ENCODE measurements around the gene ZFHX3. TPM values are rescaled to one million over a fixed set of nuclear protein-coding genes. Genes with fewer than 3 reads are reported as not detected.

The ZFHX3 gene
- polyA plus RNA-seq, 4 donors: 0.45 to 12.8 (median 2.7) TPM

DNA sequence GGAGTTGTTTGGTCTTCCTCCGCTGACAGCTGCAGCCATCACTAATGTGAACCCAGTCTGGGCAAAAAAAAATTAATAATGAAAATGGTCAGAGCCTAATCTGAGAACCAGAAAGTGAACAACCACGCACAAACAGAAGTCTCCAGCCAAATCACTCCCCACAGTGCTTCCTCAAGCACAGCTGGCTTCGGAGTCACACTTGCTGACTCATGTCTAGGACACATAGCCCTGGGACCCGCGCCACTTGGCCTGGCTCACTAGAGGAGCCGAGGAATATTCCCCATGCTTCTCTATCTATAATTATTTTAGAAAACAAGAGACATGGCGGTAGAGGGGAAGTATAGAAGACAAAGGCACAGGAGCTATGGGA is 109.1 kb downstream of the ZFHX3 start:
- WGBS, 3 donors: 25 to 37% (median 29%) methylated on average over 7 of the region's 7 CpGs
- H3K9me3 ChIP-seq (ENCODE audit: control insufficient read depth in 2 of 2, insufficient read depth in 1 of 2, low read depth in 1 of 2, low read length in 1 of 2): no peaks in the 10 kb centered on the region
- FAIRE-seq (no peak), DNase-seq (peak; percentile 28 to 39)
- H3K27ac ChIP-seq (ENCODE audit: low read depth in 1 of 3, low read length in 2 of 3): peak overlapping the region in 2 of 3 donors; percentile 52 to 89
- peaks cover 0 to 32% (median 10%) of the 10 kb centered on the region in 3 donors for H3K4me1 ChIP-seq (ENCODE audit: control insufficient read depth in 3 of 3, insufficient read depth in 2 of 3, low read depth in 1 of 3, low read length in 2 of 3)
- H3K27me3 ChIP-seq (ENCODE audit: control insufficient read depth in 3 of 3, insufficient read depth in 3 of 3, low read length in 3 of 3): no peaks in the 10 kb centered on the region
- H3K4me3 ChIP-seq (ENCODE audit: low read depth in 1 of 3, low read length in 3 of 3): no peak overlapping the region
- H3K36me3 ChIP-seq (ENCODE audit: control insufficient read depth in 3 of 3, insufficient read depth in 2 of 3, low read depth in 1 of 3, low read length in 3 of 3): peaks cover 0 to 5% (median 0%) of the 10 kb centered on the region in 3 donors

DNA sequence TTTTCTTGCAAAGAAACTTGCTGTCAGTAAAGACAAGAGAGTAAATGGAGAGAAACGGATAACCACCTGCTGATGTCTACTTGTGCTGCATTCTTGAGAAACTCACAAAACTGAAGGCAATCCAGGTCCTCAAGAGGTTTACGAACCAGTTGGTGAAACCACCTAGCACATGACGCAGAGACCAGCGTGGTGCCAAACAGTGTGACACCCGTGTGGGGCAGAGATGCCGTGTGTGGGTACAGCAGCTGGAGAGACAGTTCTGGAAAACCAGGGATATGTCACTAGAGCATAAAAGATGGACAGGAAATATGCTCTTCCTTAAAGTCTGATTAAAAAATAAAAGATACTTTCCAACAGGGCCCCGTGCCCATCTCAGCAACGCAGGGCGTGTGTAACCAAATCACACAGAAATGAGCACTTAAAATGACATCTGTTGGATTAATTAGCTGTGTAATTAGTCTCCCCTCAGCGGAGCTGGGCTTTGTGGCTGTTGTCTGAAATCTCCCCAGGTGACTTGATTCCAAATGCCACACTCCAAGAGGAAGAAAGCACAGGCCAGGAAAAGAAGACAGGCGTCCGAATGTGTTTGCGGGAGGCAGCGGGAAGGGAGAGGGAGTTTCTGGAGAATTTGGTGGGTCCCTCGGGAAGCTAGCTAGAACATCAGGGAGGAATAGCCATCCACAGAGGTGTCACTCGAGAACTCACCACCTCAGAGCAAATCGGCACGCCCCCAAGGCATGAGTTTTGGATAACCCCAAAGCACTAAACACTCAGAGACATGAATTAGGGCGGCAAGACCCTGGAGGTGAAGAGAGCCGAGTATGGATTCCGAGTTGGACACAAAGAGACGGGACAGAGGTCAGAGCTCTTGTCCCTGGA is 109.8 kb downstream of the ZFHX3 start:
- WGBS, 3 donors: 76 to 89% (median 83%) methylated on average over 22 of the region's 22 CpGs
- Histone ChIP-seq H3K36me3 (ENCODE audit: control insufficient read depth in 3 of 3, insufficient read depth in 2 of 3, low read depth in 1 of 3, low read length in 3 of 3) (peaks cover 0 to 5% (median 0%) of the 10 kb centered on the region in 3 donors), H3K9me3 (ENCODE audit: control insufficient read depth in 2 of 2, insufficient read depth in 1 of 2, low read depth in 1 of 2, low read length in 1 of 2) (no peaks in the 10 kb centered on the region), H3K4me3 (ENCODE audit: low read depth in 1 of 3, low read length in 3 of 3) (no peak overlapping the region), H3K27me3 (ENCODE audit: control insufficient read depth in 3 of 3, insufficient read depth in 3 of 3, low read length in 3 of 3) (no peaks in the 10 kb centered on the region), H3K4me1 (ENCODE audit: control insufficient read depth in 3 of 3, insufficient read depth in 2 of 3, low read depth in 1 of 3, low read length in 2 of 3) (peaks cover 0 to 32% (median 10%) of the 10 kb centered on the region in 3 donors), H3K27ac (ENCODE audit: low read depth in 1 of 3, low read length in 2 of 3) (peak overlapping the region in 1 of 3 donors; percentile 75)
- FAIRE-seq: no peak
- DNase-seq: no peak

DNA sequence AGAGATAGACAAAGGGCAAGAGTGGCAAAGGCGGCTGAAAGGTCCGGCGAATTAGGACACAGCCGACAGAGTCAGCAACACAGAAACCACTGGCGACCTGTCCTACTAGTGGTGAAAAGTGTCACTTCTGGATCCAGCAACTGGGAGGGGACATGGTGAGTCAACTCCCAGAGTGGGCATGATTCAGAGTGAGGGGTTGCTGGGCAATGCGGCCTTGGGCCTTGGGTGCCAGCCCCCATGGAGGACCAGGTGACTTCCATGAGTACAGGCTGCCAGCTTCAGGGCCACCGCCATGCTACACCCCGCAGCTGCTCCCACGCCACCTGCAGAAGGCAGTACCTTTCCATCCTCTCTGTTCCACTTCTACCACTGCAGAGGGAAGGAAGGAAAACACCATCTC is 110.6 kb downstream of the ZFHX3 start:
- Histone ChIP-seq H3K36me3 (ENCODE audit: control insufficient read depth in 3 of 3, insufficient read depth in 2 of 3, low read depth in 1 of 3, low read length in 3 of 3) (peaks cover 0 to 5% (median 0%) of the 10 kb centered on the region in 3 donors), H3K4me3 (ENCODE audit: low read depth in 1 of 3, low read length in 3 of 3) (no peak overlapping the region), H3K27ac (ENCODE audit: low read depth in 1 of 3, low read length in 2 of 3) (peak overlapping the region in 1 of 3 donors; percentile 54), H3K4me1 (ENCODE audit: control insufficient read depth in 3 of 3, insufficient read depth in 2 of 3, low read depth in 1 of 3, low read length in 2 of 3) (peaks cover 0 to 32% (median 10%) of the 10 kb centered on the region in 3 donors), H3K27me3 (ENCODE audit: control insufficient read depth in 3 of 3, insufficient read depth in 3 of 3, low read length in 3 of 3) (no peaks in the 10 kb centered on the region), H3K9me3 (ENCODE audit: control insufficient read depth in 2 of 2, insufficient read depth in 1 of 2, low read depth in 1 of 2, low read length in 1 of 2) (no peaks in the 10 kb centered on the region)
- 85 to 90% (median 89%) methylated on average over 9 of the region's 9 CpGs for WGBS, 3 donors
- FAIRE-seq (no peak), DNase-seq (peak in 1 of 2 donors; percentile 19)

DNA sequence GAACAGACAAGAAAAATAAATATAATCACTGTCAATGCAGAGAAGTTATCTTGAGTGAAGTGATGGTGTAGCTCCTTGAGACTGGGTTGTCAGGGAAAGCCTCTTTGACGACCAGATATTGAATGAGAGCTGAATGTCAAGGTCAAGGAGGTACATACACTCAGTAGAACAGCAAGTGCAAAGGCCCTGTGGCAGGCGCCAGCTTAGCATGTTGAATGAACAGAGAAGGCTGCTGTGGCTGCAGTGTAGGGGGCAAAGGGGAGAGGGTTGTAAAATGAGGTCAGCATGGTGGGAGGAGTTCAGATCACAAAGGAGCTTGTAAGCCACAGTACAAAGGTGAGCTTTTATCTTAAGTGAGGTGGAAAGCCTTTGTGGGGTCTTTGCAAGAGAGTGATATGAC is 111.5 kb downstream of the ZFHX3 start:
- Histone ChIP-seq H3K9me3 (ENCODE audit: control insufficient read depth in 2 of 2, insufficient read depth in 1 of 2, low read depth in 1 of 2, low read length in 1 of 2) (no peaks in the 10 kb centered on the region), H3K36me3 (ENCODE audit: control insufficient read depth in 3 of 3, insufficient read depth in 2 of 3, low read depth in 1 of 3, low read length in 3 of 3) (peaks cover 0 to 5% (median 0%) of the 10 kb centered on the region in 3 donors), H3K27ac (ENCODE audit: low read depth in 1 of 3, low read length in 2 of 3) (peak overlapping the region in 1 of 3 donors; percentile 54), H3K4me1 (ENCODE audit: control insufficient read depth in 3 of 3, insufficient read depth in 2 of 3, low read depth in 1 of 3, low read length in 2 of 3) (peaks cover 0 to 32% (median 10%) of the 10 kb centered on the region in 3 donors), H3K4me3 (ENCODE audit: low read depth in 1 of 3, low read length in 3 of 3) (no peak overlapping the region), H3K27me3 (ENCODE audit: control insufficient read depth in 3 of 3, insufficient read depth in 3 of 3, low read length in 3 of 3) (no peaks in the 10 kb centered on the region)
- FAIRE-seq: no peak
- peak; percentile 49 to 85 for DNase-seq
- WGBS, 3 donors: 37 to 73% (median 49%) methylated on average over 2 of the region's 2 CpGs

DNA sequence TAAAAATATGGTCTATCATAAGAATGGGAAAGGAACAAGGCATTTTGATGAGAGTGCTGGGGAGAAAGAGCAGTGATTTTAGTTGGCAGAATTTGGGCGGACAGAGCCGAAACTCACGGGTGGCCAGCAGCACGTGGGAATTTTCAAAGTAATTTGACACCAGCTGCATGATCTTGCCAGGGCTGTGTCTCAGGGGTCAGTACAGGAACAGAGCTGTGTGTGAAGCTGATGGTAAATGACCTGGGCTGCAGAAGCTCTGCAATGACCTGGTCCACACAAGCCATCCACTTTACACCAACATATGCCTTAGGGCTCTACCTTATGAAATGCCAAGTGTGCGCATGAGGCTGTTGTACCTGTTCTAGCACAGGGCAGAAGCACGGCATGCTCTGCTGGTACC is 112.0 kb downstream of the ZFHX3 start:
- FAIRE-seq (no peak), DNase-seq (no peak)
- Histone ChIP-seq H3K9me3 (ENCODE audit: control insufficient read depth in 2 of 2, insufficient read depth in 1 of 2, low read depth in 1 of 2, low read length in 1 of 2) (no peaks in the 10 kb centered on the region), H3K36me3 (ENCODE audit: control insufficient read depth in 3 of 3, insufficient read depth in 2 of 3, low read depth in 1 of 3, low read length in 3 of 3) (peaks cover 0 to 5% (median 0%) of the 10 kb centered on the region in 3 donors), H3K27ac (ENCODE audit: low read depth in 1 of 3, low read length in 2 of 3) (no peak overlapping the region), H3K4me1 (ENCODE audit: control insufficient read depth in 3 of 3, insufficient read depth in 2 of 3, low read depth in 1 of 3, low read length in 2 of 3) (peaks cover 0 to 32% (median 10%) of the 10 kb centered on the region in 3 donors), H3K27me3 (ENCODE audit: control insufficient read depth in 3 of 3, insufficient read depth in 3 of 3, low read length in 3 of 3) (no peaks in the 10 kb centered on the region), H3K4me3 (ENCODE audit: low read depth in 1 of 3, low read length in 3 of 3) (no peak overlapping the region)
- WGBS, 3 donors: 76 to 92% (median 78%) methylated on average over 6 of the region's 6 CpGs

DNA sequence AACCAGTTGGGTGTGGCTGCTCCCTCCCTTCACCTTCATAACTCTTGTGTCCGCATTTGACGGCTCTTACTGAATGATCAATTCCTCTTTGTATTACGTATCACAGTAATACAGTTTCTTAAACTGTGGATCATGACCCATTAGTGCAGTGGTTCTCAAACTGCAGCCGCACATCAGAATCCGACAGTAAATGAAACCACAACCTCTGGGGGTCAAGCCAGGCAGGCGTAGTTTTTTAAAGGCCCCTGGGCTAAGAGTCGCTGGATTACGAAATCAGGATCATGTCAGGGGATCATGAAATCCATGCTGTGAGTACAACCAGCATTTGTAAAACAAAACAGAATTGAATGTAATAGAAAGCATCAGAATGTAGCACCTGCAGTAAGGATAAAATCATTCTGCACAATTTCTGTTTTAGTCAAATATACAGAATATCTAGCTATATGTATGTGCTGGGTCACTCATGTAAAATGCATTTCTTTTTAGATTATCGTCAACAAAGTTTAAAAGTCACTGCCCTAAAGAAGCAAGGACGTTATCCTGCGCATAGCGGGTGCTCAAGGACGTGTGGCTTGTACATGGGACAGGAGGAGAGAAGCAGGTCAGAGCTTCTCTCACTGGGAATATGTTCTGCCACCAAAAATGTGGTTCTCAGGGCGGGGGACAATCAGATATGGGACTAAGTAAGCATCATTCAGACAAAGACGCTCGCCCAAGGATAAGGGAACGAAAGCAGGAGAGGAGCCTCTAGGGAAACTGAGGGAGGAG is 113.1 kb downstream of the ZFHX3 start:
- H3K4me1 ChIP-seq (ENCODE audit: control insufficient read depth in 3 of 3, insufficient read depth in 2 of 3, low read depth in 1 of 3, low read length in 2 of 3): peaks cover 0 to 24% (median 10%) of the 10 kb centered on the region in 3 donors
- no peak overlapping the region for H3K4me3 ChIP-seq (ENCODE audit: low read depth in 1 of 3, low read length in 3 of 3)
- 77 to 81% (median 79%) methylated on average over 17 of the region's 17 CpGs for WGBS, 3 donors
- peak in 1 of 2 donors; percentile 10 for DNase-seq
- no peak overlapping the region for H3K27ac ChIP-seq (ENCODE audit: low read depth in 1 of 3, low read length in 2 of 3)
- no peaks in the 10 kb centered on the region for H3K9me3 ChIP-seq (ENCODE audit: control insufficient read depth in 2 of 2, insufficient read depth in 1 of 2, low read depth in 1 of 2, low read length in 1 of 2)
- FAIRE-seq: no peak
- no peaks in the 10 kb centered on the region for H3K27me3 ChIP-seq (ENCODE audit: control insufficient read depth in 3 of 3, insufficient read depth in 3 of 3, low read length in 3 of 3)
- H3K36me3 ChIP-seq (ENCODE audit: control insufficient read depth in 3 of 3, insufficient read depth in 2 of 3, low read depth in 1 of 3, low read length in 3 of 3): peaks cover 0 to 5% (median 0%) of the 10 kb centered on the region in 3 donors

DNA sequence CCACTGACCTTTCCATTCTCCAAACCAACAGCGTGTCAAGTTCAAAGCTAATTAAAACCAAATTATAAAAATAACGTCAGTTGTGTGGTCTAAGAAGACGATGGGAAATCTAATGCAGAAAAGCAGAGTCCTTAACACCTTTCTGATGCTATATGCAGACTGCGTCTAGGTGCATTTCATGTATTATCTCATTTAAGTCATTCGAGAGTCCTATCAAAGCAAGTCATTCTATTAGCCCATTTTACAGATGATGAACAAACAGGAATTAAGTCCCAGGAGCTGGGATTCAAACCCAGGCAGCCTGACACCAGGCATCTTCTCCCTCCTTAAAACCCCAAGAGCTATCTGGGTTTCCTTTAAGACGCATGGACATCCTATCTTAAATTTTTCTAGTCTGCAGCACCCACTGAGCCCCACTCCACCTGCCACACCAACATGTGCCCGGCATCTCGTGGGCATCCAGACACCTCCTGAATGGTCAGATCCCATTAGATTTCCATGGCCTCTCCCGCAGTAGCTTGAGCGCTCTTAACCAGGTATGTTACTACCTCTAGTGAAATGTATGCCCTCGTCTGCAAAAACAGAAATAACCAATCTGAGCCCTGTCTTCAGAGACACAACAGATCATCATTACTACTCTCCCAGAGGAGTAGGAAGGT is 115.1 kb downstream of the ZFHX3 start:
- no peak overlapping the region for H3K27ac ChIP-seq (ENCODE audit: low read depth in 1 of 3, low read length in 2 of 3)
- no peaks in the 10 kb centered on the region for H3K9me3 ChIP-seq (ENCODE audit: control insufficient read depth in 2 of 2, insufficient read depth in 1 of 2, low read depth in 1 of 2, low read length in 1 of 2)
- no peak for FAIRE-seq
- WGBS, 3 donors: 91 to 93% (median 91%) methylated on average over 11 of the region's 11 CpGs
- H3K4me1 ChIP-seq (ENCODE audit: control insufficient read depth in 3 of 3, insufficient read depth in 2 of 3, low read depth in 1 of 3, low read length in 2 of 3): peaks cover 0 to 14% (median 0%) of the 10 kb centered on the region in 3 donors
- DNase-seq: no peak
- no peak overlapping the region for H3K4me3 ChIP-seq (ENCODE audit: low read depth in 1 of 3, low read length in 3 of 3)
- peaks cover 0 to 4% (median 0%) of the 10 kb centered on the region in 3 donors for H3K36me3 ChIP-seq (ENCODE audit: control insufficient read depth in 3 of 3, insufficient read depth in 2 of 3, low read depth in 1 of 3, low read length in 3 of 3)
- H3K27me3 ChIP-seq (ENCODE audit: control insufficient read depth in 3 of 3, insufficient read depth in 3 of 3, low read length in 3 of 3): no peaks in the 10 kb centered on the region

DNA sequence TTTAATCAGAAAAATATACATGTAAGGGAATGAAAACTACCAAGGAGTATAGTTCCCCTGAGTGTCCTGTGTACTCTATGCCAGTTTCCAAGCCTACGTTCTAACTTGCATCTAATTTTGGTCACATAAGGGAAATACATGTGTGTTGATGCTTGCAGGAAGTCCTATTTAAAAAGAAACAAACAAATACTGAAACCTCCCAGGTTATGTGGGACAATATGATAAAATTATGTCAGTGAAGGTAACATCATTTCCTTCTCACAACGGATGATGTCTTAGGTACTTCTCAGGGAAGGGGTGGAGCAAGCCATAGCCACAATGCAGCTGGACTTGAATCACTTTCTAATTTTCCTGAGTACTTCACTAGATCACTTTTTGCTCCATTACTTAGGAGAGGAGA is 115.9 kb downstream of the ZFHX3 start:
- no peaks in the 10 kb centered on the region for H3K9me3 ChIP-seq (ENCODE audit: control insufficient read depth in 2 of 2, insufficient read depth in 1 of 2, low read depth in 1 of 2, low read length in 1 of 2)
- 25 to 52% (median 46%) methylated on average over 2 of the region's 2 CpGs for WGBS, 3 donors
- peak overlapping the region in 1 of 3 donors; percentile 73 for H3K27ac ChIP-seq (ENCODE audit: low read depth in 1 of 3, low read length in 2 of 3)
- peaks cover 0 to 8% (median 0%) of the 10 kb centered on the region in 3 donors for H3K4me1 ChIP-seq (ENCODE audit: control insufficient read depth in 3 of 3, insufficient read depth in 2 of 3, low read depth in 1 of 3, low read length in 2 of 3)
- no peak for FAIRE-seq
- peaks cover 0 to 4% (median 0%) of the 10 kb centered on the region in 3 donors for H3K36me3 ChIP-seq (ENCODE audit: control insufficient read depth in 3 of 3, insufficient read depth in 2 of 3, low read depth in 1 of 3, low read length in 3 of 3)
- H3K4me3 ChIP-seq (ENCODE audit: low read depth in 1 of 3, low read length in 3 of 3): no peak overlapping the region
- no peaks in the 10 kb centered on the region for H3K27me3 ChIP-seq (ENCODE audit: control insufficient read depth in 3 of 3, insufficient read depth in 3 of 3, low read length in 3 of 3)
- peak in 1 of 2 donors; percentile 27 for DNase-seq
